IgD-negative memory B cell (primary cell): ENCODE measurements around the gene EVI2A. TPM values are rescaled to one million over a fixed set of nuclear protein-coding genes. Genes with fewer than 3 reads are reported as not detected.
"Not testable (repeated sequence)": the region's sequence is repeated elsewhere in the genome, so short reads cannot be mapped to it uniquely, and the experiment has no call there.

Experiments used
- H3K27ac Mint-ChIP-seq, 3 donors: one replicate each; pipeline ENCODE4 v1.8.0; 2020 to 2022; ENCODE audit warnings: mild to moderate bottlenecking in 3 of 3, mixed read lengths in 3 of 3, moderate library complexity in 1 of 3
- H3K27me3 Mint-ChIP-seq: one replicate; pipeline ENCODE4 v1.8.0; 2021; ENCODE audit warnings: mixed read lengths
- H3K36me3 Mint-ChIP-seq: one replicate; pipeline ENCODE4 v1.8.0; 2020; ENCODE audit warnings: mild to moderate bottlenecking, mixed read lengths
- H3K4me1 Mint-ChIP-seq, 3 donors: one replicate each; pipeline ENCODE4 v1.8.0; 2020 to 2022; ENCODE audit warnings: mixed read lengths in 3 of 3, mild to moderate bottlenecking in 1 of 3
- H3K4me3 Mint-ChIP-seq, 4 donors: one replicate each; pipeline ENCODE4 v1.8.0; 2020 to 2022; ENCODE audit warnings: mild to moderate bottlenecking in 4 of 4, mixed read lengths in 4 of 4, moderate library complexity in 3 of 4
- H3K9me3 Mint-ChIP-seq, 3 donors: one replicate each; pipeline ENCODE4 v1.8.0; 2020 to 2021; ENCODE audit warnings: mixed read lengths in 3 of 3, mild to moderate bottlenecking in 1 of 3
- polyA plus RNA-seq: library from polyadenylated mRNA; unstranded; fragments of 300-500 nt; fragmentation: Illumina TruSeq; gene quantifications from one replicate; pipeline ENCODE4 v1.2.3, GENCODE V29; 2021

EVI2A gene
- polyA plus RNA-seq, 1 donor from 2014 or later: 30.2 TPM

DNA sequence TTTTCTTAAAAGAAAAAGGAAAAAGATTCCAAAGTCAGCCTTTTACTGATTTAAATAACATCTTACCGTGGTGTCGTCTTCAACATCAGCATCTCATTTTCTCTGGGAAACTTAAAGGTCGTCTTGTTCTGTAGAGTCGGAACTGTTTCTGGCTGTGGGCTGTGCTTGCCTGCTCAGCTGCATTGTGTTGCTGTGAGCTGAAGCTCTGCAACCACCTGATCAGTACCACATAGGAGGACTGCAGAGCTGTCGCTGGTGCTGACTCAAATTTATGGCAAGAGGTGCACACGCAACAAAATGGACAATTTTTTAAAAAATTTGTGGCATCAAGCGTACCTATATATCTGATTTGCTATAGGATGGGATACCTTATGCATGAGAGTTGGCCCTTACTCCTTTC lies 24.3 kb downstream of the EVI2A start, which contains the start of gene OMG:
Gene OMG, minus strand, starts transcription at position 150 of the 400 bp plus-strand sequence. CDS start 908 bp downstream, outside the sequence.
- Mint-ChIP-seq H3K4me1 (peaks cover 5 to 13% (median 6%) of the 10 kb centered on the region in 3 donors), H3K9me3 (no peaks in the 10 kb centered on the region), H3K27me3 (no peaks in the 10 kb centered on the region), H3K27ac (no peak within 1 kb of the TSS), H3K4me3 (no peak within 1 kb of the TSS), H3K36me3 (peaks cover 4% of the 10 kb centered on the region)

DNA sequence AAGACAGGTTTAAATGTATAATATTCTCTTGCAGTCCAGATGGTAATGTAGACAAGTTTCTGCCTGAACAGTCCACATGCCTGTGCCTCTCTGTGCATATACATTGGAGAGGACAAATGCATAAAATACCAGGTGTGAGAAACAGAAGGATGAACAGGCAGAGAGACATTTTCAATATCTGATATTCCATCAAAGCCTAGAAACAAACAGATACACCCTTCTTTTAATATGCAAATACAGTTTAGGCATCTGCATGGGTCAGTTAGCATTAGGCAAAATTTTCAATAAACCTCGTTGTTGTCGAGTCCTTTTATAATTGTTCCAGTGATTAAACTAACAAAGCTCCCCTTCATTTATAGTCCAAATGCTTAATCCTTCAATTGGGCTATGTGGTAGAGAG lies 25.3 kb downstream of the EVI2A start:
- no peaks in the 10 kb centered on the region for H3K9me3 Mint-ChIP-seq
- H3K27ac Mint-ChIP-seq: no peak overlapping the region
- H3K27me3 Mint-ChIP-seq: no peaks in the 10 kb centered on the region
- peaks cover 2 to 6% (median 2%) of the 10 kb centered on the region in 3 donors for H3K4me1 Mint-ChIP-seq
- peaks cover 4% of the 10 kb centered on the region for H3K36me3 Mint-ChIP-seq
- H3K4me3 Mint-ChIP-seq: no peak overlapping the region

- no peaks in the 10 kb centered on the region for H3K27me3 Mint-ChIP-seq
- H3K9me3 Mint-ChIP-seq: no peaks in the 10 kb centered on the region
- no peak overlapping the region for H3K4me3 Mint-ChIP-seq
- H3K27ac Mint-ChIP-seq: no peak overlapping the region
- peaks cover 4% of the 10 kb centered on the region for H3K36me3 Mint-ChIP-seq
- peaks cover 0 to 2% (median 2%) of the 10 kb centered on the region in 3 donors for H3K4me1 Mint-ChIP-seq
Observed at GRCh38 chr17:31295489-31295871, 25.9 kb downstream of the EVI2A start.

DNA sequence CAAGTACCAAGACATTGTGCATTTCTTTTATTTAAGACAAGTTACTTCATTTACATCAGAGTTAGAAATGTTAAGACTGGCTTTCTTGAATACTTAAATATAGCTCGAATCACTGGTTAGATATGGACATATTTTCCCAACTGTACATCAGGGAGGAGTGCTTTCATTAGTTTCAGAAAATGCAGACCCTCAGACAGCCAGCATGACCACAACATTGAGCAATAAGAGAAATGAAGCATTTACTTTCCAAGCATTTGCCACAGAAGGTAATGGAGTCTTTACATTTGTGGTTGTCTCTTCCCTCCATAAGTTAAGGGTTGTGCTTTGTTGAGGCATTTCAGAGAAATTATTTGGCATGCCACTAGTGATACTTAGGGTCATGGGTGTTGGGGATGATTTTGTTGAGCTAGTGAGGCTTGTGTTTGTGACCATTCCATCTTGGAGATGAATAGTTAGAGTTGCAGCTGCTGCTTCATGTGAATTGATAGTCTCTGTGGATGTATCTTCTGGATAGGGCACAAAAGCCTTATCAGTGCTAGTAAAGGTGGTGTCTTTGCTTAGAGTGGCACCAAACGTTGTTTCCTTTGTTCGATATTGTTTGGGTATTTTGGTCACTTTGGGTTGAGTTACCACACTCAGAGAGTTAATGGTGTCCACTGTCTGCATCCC lies 26.5 kb downstream of the EVI2A start:
- H3K27ac Mint-ChIP-seq: no peak overlapping the region
- peaks cover 4% of the 10 kb centered on the region for H3K36me3 Mint-ChIP-seq
- no peaks in the 10 kb centered on the region for H3K9me3 Mint-ChIP-seq
- H3K4me3 Mint-ChIP-seq: no peak overlapping the region
- H3K4me1 Mint-ChIP-seq: peaks cover 0 to 4% (median 2%) of the 10 kb centered on the region in 3 donors
- H3K27me3 Mint-ChIP-seq: no peaks in the 10 kb centered on the region

GRCh38 chr17:31294231-31294630 lies 27.2 kb downstream of the EVI2A start:
- Mint-ChIP-seq H3K27ac (no peak overlapping the region), H3K4me1 (peaks cover 0 to 4% (median 2%) of the 10 kb centered on the region in 3 donors), H3K4me3 (no peak overlapping the region), H3K9me3 (no peaks in the 10 kb centered on the region), H3K36me3 (peaks cover 4% of the 10 kb centered on the region), H3K27me3 (no peaks in the 10 kb centered on the region)

DNA sequence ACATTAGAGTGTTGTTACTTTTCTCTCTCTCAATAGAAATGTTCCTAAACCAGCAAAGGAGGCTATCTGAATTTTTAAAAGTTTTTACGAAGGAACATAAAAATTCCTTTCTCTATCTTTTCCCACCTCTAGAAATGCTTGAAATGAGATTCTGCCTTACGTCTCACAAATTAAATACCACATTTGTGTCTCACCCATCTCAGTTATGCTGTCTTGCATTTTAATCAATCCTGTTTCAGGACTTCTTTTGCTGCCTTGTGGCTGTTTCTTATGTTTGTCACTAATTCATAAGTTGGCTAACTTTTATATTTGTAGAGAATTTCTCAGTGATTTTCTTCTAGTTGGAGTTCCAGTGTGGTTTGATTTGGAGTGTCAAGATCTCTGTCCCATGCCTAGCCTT lies 27.8 kb downstream of the EVI2A start:
- Mint-ChIP-seq H3K9me3 (no peaks in the 10 kb centered on the region), H3K27me3 (no peaks in the 10 kb centered on the region), H3K4me1 (peaks cover 0 to 4% (median 2%) of the 10 kb centered on the region in 3 donors), H3K36me3 (peaks cover 4% of the 10 kb centered on the region), H3K27ac (no peak overlapping the region), H3K4me3 (no peak overlapping the region)

DNA sequence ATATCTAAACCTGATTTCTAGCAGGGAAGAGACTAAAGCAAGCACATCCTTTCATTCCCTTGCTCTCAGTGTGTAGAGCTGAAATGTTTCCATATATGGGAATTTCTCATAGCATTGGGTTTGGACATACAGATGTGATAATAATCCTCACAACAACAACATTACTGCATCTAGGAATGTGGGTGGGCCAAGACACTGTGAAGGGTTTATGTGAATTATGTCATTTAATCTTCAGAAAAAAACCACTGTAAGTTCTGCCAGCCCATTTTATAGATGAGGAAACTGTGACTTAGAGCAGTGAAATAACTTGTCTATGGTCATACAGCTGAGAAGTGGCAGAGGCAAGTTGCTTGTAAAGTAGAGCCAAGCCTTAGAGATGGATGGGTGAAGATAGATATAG lies 29.6 kb downstream of the EVI2A start:
- Mint-ChIP-seq H3K9me3 (no peaks in the 10 kb centered on the region), H3K36me3 (peaks cover 4% of the 10 kb centered on the region), H3K27ac (no peak overlapping the region), H3K4me1 (peaks cover 0 to 4% (median 0%) of the 10 kb centered on the region in 3 donors), H3K27me3 (no peaks in the 10 kb centered on the region), H3K4me3 (no peak overlapping the region)

GRCh38 chr17:31289790-31290189 lies 31.6 kb downstream of the EVI2A start:
- H3K36me3 Mint-ChIP-seq: peaks cover 4% of the 10 kb centered on the region
- H3K4me3 Mint-ChIP-seq: no peak overlapping the region
- H3K27ac Mint-ChIP-seq: no peak overlapping the region
- peaks cover 0 to 2% (median 0%) of the 10 kb centered on the region in 3 donors for H3K4me1 Mint-ChIP-seq
- no peaks in the 10 kb centered on the region for H3K9me3 Mint-ChIP-seq
- no peaks in the 10 kb centered on the region for H3K27me3 Mint-ChIP-seq

DNA sequence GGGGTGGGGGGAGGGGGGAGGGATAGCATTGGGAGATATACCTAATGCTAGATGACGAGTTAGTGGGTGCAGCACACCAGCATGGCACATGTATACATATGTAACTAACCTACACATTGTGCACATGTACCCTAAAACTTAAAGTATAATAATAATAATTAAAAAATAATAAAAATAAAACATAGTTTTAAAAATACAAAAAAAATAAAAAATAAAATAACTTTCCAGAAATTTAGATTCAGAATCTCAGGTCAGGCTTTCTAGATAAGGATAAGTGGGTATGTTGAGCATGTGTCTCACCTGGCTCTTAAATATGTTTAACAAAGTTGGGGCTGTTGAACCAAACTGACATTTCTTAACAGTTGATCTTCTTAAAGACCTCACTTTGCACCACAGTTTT lies 33.5 kb downstream of the EVI2A start:
- H3K36me3 Mint-ChIP-seq, H3K4me3 Mint-ChIP-seq: not testable (repeated sequence)

GRCh38 chr17:31286587-31286986 lies 34.8 kb downstream of the EVI2A start:
- Mint-ChIP-seq H3K27me3 (no peaks in the 10 kb centered on the region), H3K36me3 (peaks cover 5% of the 10 kb centered on the region), H3K9me3 (no peaks in the 10 kb centered on the region), H3K4me1 (peaks cover 0 to 2% (median 0%) of the 10 kb centered on the region in 3 donors), H3K27ac (no peak overlapping the region), H3K4me3 (no peak overlapping the region)

More for the DNA sequence above, 33.5 kb downstream of the EVI2A start:
- H3K27me3 Mint-ChIP-seq, H3K4me1 Mint-ChIP-seq, H3K9me3 Mint-ChIP-seq: not testable (repeated sequence)
- peak overlapping the region in 1 of 3 donors; percentile 50 for H3K27ac Mint-ChIP-seq

DNA sequence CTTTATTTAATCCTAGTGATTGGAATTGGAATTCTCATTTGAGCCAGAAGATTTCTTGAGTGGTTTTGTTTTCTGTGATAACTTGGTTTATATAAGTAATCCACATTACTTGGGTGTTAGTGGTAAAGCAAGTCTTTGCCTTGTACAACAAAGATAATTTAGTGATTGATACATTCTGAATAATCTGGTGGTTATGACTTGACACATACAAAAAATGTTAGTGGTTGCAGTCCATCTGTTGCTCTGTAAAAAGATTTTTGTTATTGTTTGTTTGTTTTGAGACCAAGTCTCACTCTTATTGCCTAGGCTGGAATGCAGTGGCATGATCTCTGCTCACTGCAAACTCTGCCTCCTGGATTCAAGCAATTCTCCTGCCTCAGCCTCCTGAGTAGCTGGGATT lies 37.6 kb downstream of the EVI2A start:
- Mint-ChIP-seq H3K27ac (no peak overlapping the region), H3K36me3 (peaks cover 5% of the 10 kb centered on the region), H3K27me3 (no peaks in the 10 kb centered on the region), H3K4me3 (peak overlapping the region in 1 of 4 donors; percentile 12), H3K9me3 (no peaks in the 10 kb centered on the region), H3K4me1 (no peaks in the 10 kb centered on the region)

DNA sequence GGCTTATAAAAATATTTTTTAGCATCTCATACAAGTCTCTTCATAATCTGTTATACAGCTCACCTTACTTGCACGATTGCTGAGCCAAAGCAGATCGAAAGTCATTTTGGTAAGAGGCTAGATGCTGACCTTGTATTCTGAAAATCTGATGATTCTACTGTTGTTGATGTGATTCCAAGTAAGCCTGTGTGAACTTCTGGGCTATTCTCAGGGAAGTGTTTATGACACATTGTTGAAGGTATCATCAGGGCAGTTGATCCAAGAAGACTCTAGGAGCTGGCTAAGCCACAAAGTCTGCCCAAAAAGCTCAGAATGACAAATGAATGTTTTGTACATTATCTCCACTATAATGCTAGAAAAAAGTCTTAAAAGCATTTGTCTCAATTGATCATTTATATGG lies 40.4 kb downstream of the EVI2A start:
- Mint-ChIP-seq H3K27ac (no peak overlapping the region), H3K9me3 (no peaks in the 10 kb centered on the region), H3K27me3 (no peaks in the 10 kb centered on the region), H3K36me3 (peaks cover 12% of the 10 kb centered on the region), H3K4me3 (no peak overlapping the region), H3K4me1 (no peaks in the 10 kb centered on the region)

DNA sequence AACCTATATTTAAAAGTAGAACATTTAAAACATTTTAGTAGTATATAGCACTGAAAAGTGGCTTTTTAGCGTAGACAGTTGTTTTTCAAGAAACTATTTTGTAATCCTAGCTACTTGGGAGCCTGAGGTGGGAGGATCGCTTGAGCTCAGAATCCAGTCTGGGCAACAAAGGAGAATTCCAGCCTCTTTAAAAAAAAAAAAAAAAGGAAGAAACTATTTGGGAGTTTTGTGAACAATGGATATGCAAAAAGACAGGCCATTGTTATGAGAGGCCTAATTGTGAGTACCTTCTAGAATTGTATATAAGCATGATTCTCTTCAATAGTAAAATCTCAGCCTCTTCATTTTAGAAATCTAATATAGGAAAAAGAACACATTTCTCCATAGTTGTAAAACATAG lies 42.0 kb downstream of the EVI2A start:
- no peak overlapping the region for H3K4me3 Mint-ChIP-seq
- H3K27ac Mint-ChIP-seq: no peak overlapping the region
- no peaks in the 10 kb centered on the region for H3K9me3 Mint-ChIP-seq

GRCh38 chr17:31275116-31275515 lies 46.3 kb downstream of the EVI2A start:
- peaks cover 10% of the 10 kb centered on the region for H3K36me3 Mint-ChIP-seq
- H3K27ac Mint-ChIP-seq: no peak overlapping the region
- H3K9me3 Mint-ChIP-seq: no peaks in the 10 kb centered on the region

More for the DNA sequence above, 42.0 kb downstream of the EVI2A start:
- Mint-ChIP-seq H3K27me3 (no peaks in the 10 kb centered on the region), H3K36me3 (peaks cover 14% of the 10 kb centered on the region), H3K4me1 (no peaks in the 10 kb centered on the region)

DNA sequence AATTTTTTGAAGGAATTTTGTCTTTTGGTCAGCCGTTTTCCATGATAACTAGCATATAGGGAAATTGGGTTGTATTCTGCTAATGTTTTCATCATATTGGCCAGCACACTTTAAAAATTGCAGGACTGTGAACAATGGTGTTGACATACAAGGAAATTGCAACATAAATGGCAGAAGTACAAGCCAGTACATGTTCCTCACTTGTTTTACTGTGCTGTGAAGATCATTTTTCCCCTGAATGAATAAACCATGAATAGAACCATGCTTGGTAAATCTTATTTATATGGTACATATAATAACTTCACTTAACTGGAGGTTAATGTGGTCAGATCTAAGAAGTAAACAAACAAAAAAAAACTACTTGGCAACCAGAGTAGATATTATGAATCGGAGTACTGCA lies 47.2 kb downstream of the EVI2A start:
- Mint-ChIP-seq H3K36me3 (peaks cover 11% of the 10 kb centered on the region), H3K4me1 (no peaks in the 10 kb centered on the region), H3K4me3 (no peak overlapping the region), H3K27ac (no peak overlapping the region), H3K27me3 (no peaks in the 10 kb centered on the region), H3K9me3 (no peaks in the 10 kb centered on the region)

More at GRCh38 chr17:31275116-31275515, 46.3 kb downstream of the EVI2A start:
- H3K4me1 Mint-ChIP-seq: no peaks in the 10 kb centered on the region
- no peaks in the 10 kb centered on the region for H3K27me3 Mint-ChIP-seq
- no peak overlapping the region for H3K4me3 Mint-ChIP-seq

- no peak overlapping the region for H3K4me3 Mint-ChIP-seq
- peaks cover 15% of the 10 kb centered on the region for H3K36me3 Mint-ChIP-seq
- no peaks in the 10 kb centered on the region for H3K4me1 Mint-ChIP-seq
- H3K27me3 Mint-ChIP-seq: no peaks in the 10 kb centered on the region
- no peaks in the 10 kb centered on the region for H3K9me3 Mint-ChIP-seq
- no peak overlapping the region for H3K27ac Mint-ChIP-seq
Observed at GRCh38 chr17:31273516-31273915, 47.9 kb downstream of the EVI2A start.
